SU-DHL-6 (cell line): ENCODE measurements around the gene CUX1.

Experiments used
- H2AFZ ChIP-seq: fragments of 200-600 bp; sonication (generic); 2 replicates; pipeline ENCODE4 v1.6.1; 2014; ENCODE audit warnings: low read depth, mild to moderate bottlenecking, moderate library complexity, mixed read lengths, antibody characterized with exemption, low read length; ENCODE audit not compliant: severe bottlenecking
- H3F3A ChIP-seq: fragments of 200-600 bp; shearing (Covaris generic); 2 replicates; pipeline ENCODE4 v1.6.0; 2016; ENCODE audit warnings: antibody characterized with exemption, mild to moderate bottlenecking; ENCODE audit not compliant: insufficient read depth
- H3K27ac ChIP-seq: fragments of 200-600 bp; sonication (generic); 2 replicates; pipeline ENCODE4 v1.5.1; 2016; ENCODE audit warnings: low read depth, mild to moderate bottlenecking, low read length, moderate library complexity, mixed read lengths
- H3K27me3 ChIP-seq: fragments of 200-600 bp; sonication (generic), shearing (Covaris generic); 2 replicates; pipeline ENCODE4 v1.6.0; 2014; ENCODE audit warnings: mild to moderate bottlenecking, low read length
- H3K36me3 ChIP-seq: fragments of 200-600 bp; sonication (generic); 2 replicates; pipeline ENCODE4 v1.6.1; 2014; ENCODE audit warnings: mild to moderate bottlenecking, low read length, mixed read lengths
- H3K4me2 ChIP-seq: fragments of 300-600, 200-600 bp; shearing (Covaris generic), sonication (generic); 2 replicates; pipeline ENCODE4 v1.6.0; 2014; ENCODE audit warnings: low read length, low read depth, mild to moderate bottlenecking; ENCODE audit not compliant: poor library complexity, severe bottlenecking
- H3K4me3 ChIP-seq: fragments of 200-600 bp; sonication (generic); 2 replicates; pipeline ENCODE4 v1.5.1; 2014; ENCODE audit warnings: antibody characterized with exemption, low read length, mild to moderate bottlenecking, mixed read lengths; ENCODE audit not compliant: insufficient read depth, poor library complexity, severe bottlenecking
- H3K79me2 ChIP-seq: fragments of 200-600 bp; sonication (generic); 2 replicates; pipeline ENCODE4 v1.6.1; 2014; ENCODE audit warnings: mild to moderate bottlenecking, low read length, moderate library complexity; ENCODE audit not compliant: insufficient read depth
- H3K9ac ChIP-seq: fragments of 200-600 bp; sonication (generic); 2 replicates; pipeline ENCODE4 v1.7.0; 2014; ENCODE audit warnings: mild to moderate bottlenecking, low read length
- H3K9me2 ChIP-seq: fragments of 200-600 bp; sonication (generic); replicated peaks from 2 replicates; pipeline ENCODE4 v1.6.1; 2014; ENCODE audit warnings: low read length; ENCODE audit not compliant: insufficient read depth
- H3K9me3 ChIP-seq: fragments of 200-600 bp; sonication (generic); 2 replicates; pipeline ENCODE4 v1.6.1; 2014; ENCODE audit warnings: low read length, mixed read lengths; ENCODE audit not compliant: insufficient read depth
- H4K20me1 ChIP-seq: fragments of 200-600 bp; sonication (generic); 2 replicates; pipeline ENCODE4 v1.6.1; 2014; ENCODE audit warnings: low read depth, mild to moderate bottlenecking, antibody characterized with exemption, low read length, moderate library complexity, mixed read lengths
- EZH2phosphoT487 ChIP-seq: fragments of 200-600 bp; sonication (generic), shearing (Covaris generic); conservative IDR thresholded peaks from 2 replicates; pipeline ENCODE4 v1.6.1; 2018; ENCODE audit warnings: mild to moderate bottlenecking, antibody characterized with exemption, low read length, moderate library complexity, mixed read lengths
- TF ChIP-seq, protein P1 (sequence below): fragments of 200-600 bp; sonication (generic); IDR thresholded peaks from one replicate; pipeline ENCODE4 v1.5.1; 2017; ENCODE audit warnings: antibody characterized with exemption, mild to moderate bottlenecking, low read length, moderate library complexity; ENCODE audit not compliant: insufficient read depth, poor library complexity, severe bottlenecking

The CUX1 gene

GRCh38 chr7:101941481-101942383 lies 124.3 kb downstream of the CUX1 start:
- Histone ChIP-seq H3K27me3 (no peaks in the 10 kb centered on the region), H3K9ac (no peak overlapping the region), H2AFZ (no peak overlapping the region), H3K9me2 (no peaks in the 10 kb centered on the region), H3K36me3 (0 out of 2 replicates have a peak, but pooled peaks cover 5% of the 10 kb centered on the region), H3K9me3 (no peaks in the 10 kb centered on the region), H3K27ac (peak overlapping the region; percentile 27), H3K4me2 (no peak overlapping the region), H4K20me1 (no peaks in the 10 kb centered on the region; the same call in 1 of the 2 replicates), H3K79me2 (peaks cover 96% of the 10 kb centered on the region), H3K4me3 (no peak overlapping the region), H3F3A (peaks cover 19% of the 10 kb centered on the region)
- TF ChIP-seq, protein P1, sequence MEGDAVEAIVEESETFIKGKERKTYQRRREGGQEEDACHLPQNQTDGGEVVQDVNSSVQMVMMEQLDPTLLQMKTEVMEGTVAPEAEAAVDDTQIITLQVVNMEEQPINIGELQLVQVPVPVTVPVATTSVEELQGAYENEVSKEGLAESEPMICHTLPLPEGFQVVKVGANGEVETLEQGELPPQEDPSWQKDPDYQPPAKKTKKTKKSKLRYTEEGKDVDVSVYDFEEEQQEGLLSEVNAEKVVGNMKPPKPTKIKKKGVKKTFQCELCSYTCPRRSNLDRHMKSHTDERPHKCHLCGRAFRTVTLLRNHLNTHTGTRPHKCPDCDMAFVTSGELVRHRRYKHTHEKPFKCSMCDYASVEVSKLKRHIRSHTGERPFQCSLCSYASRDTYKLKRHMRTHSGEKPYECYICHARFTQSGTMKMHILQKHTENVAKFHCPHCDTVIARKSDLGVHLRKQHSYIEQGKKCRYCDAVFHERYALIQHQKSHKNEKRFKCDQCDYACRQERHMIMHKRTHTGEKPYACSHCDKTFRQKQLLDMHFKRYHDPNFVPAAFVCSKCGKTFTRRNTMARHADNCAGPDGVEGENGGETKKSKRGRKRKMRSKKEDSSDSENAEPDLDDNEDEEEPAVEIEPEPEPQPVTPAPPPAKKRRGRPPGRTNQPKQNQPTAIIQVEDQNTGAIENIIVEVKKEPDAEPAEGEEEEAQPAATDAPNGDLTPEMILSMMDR: no peak
- TF ChIP-seq EZH2phosphoT487: no peak

DNA sequence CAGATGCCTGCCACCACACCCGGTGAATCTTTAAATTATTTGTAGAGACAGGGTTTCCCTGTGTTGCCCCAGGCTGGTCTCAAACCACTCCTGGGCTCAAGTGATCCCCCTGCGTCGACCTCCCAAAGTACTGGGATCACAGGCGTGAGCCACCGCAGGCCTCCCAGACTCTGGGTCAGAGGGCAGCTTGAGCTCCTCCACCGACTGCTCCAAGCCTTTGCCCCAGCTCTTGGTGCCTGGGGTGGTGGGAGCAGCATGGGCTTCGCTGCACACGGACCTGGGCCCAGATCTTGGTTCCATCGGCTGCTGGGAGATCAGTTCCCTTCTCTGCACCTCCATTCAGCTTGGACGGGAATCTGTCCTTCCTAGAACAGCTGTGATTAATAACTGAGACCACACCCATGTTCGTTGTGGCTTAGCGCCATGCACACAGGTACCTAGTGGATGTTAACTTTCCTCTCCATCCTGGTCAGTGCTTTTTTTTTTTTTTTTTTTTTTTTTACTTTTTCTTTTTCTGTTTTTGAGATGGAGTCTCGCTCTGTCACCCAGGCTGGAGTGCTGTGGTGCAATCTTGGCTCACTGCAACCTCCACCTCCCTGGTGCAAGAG lies 125.3 kb downstream of the CUX1 start:
- 0 out of 2 replicates have a peak, but pooled peaks cover 5% of the 10 kb centered on the region for H3K36me3 ChIP-seq
- no peak overlapping the region for H2AFZ ChIP-seq
- no peak overlapping the region for H3K9ac ChIP-seq
- peak overlapping the region; percentile 27; the same call in 1 of the 2 replicates for H3K27ac ChIP-seq
- H4K20me1 ChIP-seq: no peaks in the 10 kb centered on the region; the same call in 1 of the 2 replicates
- H3K9me3 ChIP-seq: no peaks in the 10 kb centered on the region
- H3K4me2 ChIP-seq: no peak overlapping the region
- peaks cover 25% of the 10 kb centered on the region for H3F3A ChIP-seq
- H3K9me2 ChIP-seq: no peaks in the 10 kb centered on the region
- H3K4me3 ChIP-seq: no peak overlapping the region
- no peaks in the 10 kb centered on the region for H3K27me3 ChIP-seq
- TF ChIP-seq, protein P1: no peak
- no peak for TF ChIP-seq EZH2phosphoT487
- peaks cover 97% of the 10 kb centered on the region for H3K79me2 ChIP-seq

- Histone ChIP-seq H3K36me3 (0 out of 2 replicates have a peak, but pooled peaks cover 2% of the 10 kb centered on the region), H3K4me2 (no peak overlapping the region), H3K9ac (no peak overlapping the region), H3K79me2 (peaks cover 97% of the 10 kb centered on the region), H2AFZ (no peak overlapping the region), H3K4me3 (no peak overlapping the region), H3K9me2 (no peaks in the 10 kb centered on the region), H3K27ac (no peak overlapping the region), H3F3A (peaks cover 28% of the 10 kb centered on the region), H3K27me3 (no peaks in the 10 kb centered on the region), H4K20me1 (no peaks in the 10 kb centered on the region; the same call in 1 of the 2 replicates), H3K9me3 (no peaks in the 10 kb centered on the region)
- TF ChIP-seq, protein P1: no peak
- TF ChIP-seq EZH2phosphoT487: no peak
Measured at GRCh38 chr7:101943306-101943705, 125.9 kb downstream of the CUX1 start.
